Islet of Langerhans (tissue), 1 donor: ENCODE results near the gene TAB2.

Experiments
- FAIRE-seq: peaks from one replicate; lab custom pipeline; 2011; peaks lifted over from hg19 to GRCh38; lab: Jason Lieb, UNC

TAB2 gene

GRCh38 chr6:149371154-149371553, 53.6 kb downstream of the TAB2 start:
- no peak for FAIRE-seq

GRCh38 chr6:149372062-149372461, 54.5 kb downstream of the TAB2 start:
- FAIRE-seq = peak; percentile 84

GRCh38 chr6:149373511-149373910, 56.0 kb downstream of the TAB2 start:
- FAIRE-seq = no peak

GRCh38 chr6:149379977-149380376, 62.5 kb downstream of the TAB2 start:
- FAIRE-seq = no peak

GRCh38 chr6:149380523-149380922, 63.0 kb downstream of the TAB2 start:
- no peak for FAIRE-seq

GRCh38 chr6:149383371-149383770, 65.9 kb downstream of the TAB2 start:
- FAIRE-seq = no peak

- FAIRE-seq = no peak
Observed at GRCh38 chr6:149384464-149384863, 67.0 kb downstream of the TAB2 start.

- no peak for FAIRE-seq
Observed at GRCh38 chr6:149385998-149386646, 68.6 kb downstream of the TAB2 start.

GRCh38 chr6:149387779-149388512, 70.4 kb downstream of the TAB2 start:
- FAIRE-seq = no peak

- FAIRE-seq = no peak
Observed at GRCh38 chr6:149389509-149390297, 72.2 kb downstream of the TAB2 start.

GRCh38 chr6:149392093-149392492, 74.6 kb downstream of the TAB2 start:
- FAIRE-seq = no peak

GRCh38 chr6:149392535-149392934, 75.0 kb downstream of the TAB2 start:
- no peak for FAIRE-seq

GRCh38 chr6:149393002-149393679, 75.6 kb downstream of the TAB2 start:
- FAIRE-seq = no peak

- no peak for FAIRE-seq
Observed at GRCh38 chr6:149395185-149395584, 77.7 kb downstream of the TAB2 start.

- no peak for FAIRE-seq
Observed at GRCh38 chr6:149397384-149397783, 79.9 kb downstream of the TAB2 start.

- no peak for FAIRE-seq
Observed at GRCh38 chr6:149400050-149400449, 82.5 kb downstream of the TAB2 start, which contains the start of gene SUMO4. TSS of gene SUMO4 (plus strand) at chr6:149400262. CDS start at chr6:149400392, 130 bp downstream.

- FAIRE-seq = no peak
Observed at GRCh38 chr6:149403534-149403933, 86.0 kb downstream of the TAB2 start.

GRCh38 chr6:149405823-149406765, 88.6 kb downstream of the TAB2 start:
- FAIRE-seq = no peak

- no peak for FAIRE-seq
Observed at GRCh38 chr6:149409617-149410016, 92.1 kb downstream of the TAB2 start.

- no peak for FAIRE-seq
Observed at GRCh38 chr6:149410557-149410956, 93.0 kb downstream of the TAB2 start.

GRCh38 chr6:149414009-149414408, 96.5 kb downstream of the TAB2 start:
- FAIRE-seq = no peak
